RWPE2 (cell line): Measurements from ENCODE around the gene NR5A1.

Experiments used
- ATAC-seq: fragments of 200-7000 bp; cut with Tn5 transposase; 3 replicates; pipeline ENCODE4 v1.9.1; 2021; ENCODE audit warnings: low read depth
- DNase-seq: peaks from one replicate; pipeline ENCODE4 v3.0.0-alpha.2; 2020; ENCODE audit warnings: low spot score
- H3K27ac ChIP-seq: fragments of 450-650 bp; 2 replicates; pipeline ENCODE4 v1.5.1; 2017; ENCODE audit warnings: mild to moderate bottlenecking; ENCODE audit not compliant: poor library complexity, severe bottlenecking
- H3K27me3 ChIP-seq: fragments of 250-450 bp; sonication (Bioruptor Pico); 2 replicates; pipeline ENCODE4 v1.5.1; 2021; ENCODE audit warnings: mild to moderate bottlenecking, moderate library complexity; ENCODE audit not compliant: insufficient read depth, poor library complexity, severe bottlenecking
- H3K36me3 ChIP-seq: fragments of 250-450 bp; sonication (Bioruptor Pico); 2 replicates; pipeline ENCODE4 v1.5.1; 2020; ENCODE audit warnings: low read depth, mild to moderate bottlenecking, moderate library complexity
- H3K4me1 ChIP-seq: fragments of 250-450 bp; sonication (Bioruptor Pico); 2 replicates; pipeline ENCODE4 v1.5.1; 2021; ENCODE audit warnings: mild to moderate bottlenecking, moderate library complexity; ENCODE audit not compliant: insufficient read depth, poor library complexity, severe bottlenecking
- H3K4me3 ChIP-seq: fragments of 250-450 bp; sonication (Bioruptor Pico); 2 replicates; pipeline ENCODE4 v1.5.1; 2021; ENCODE audit warnings: mild to moderate bottlenecking, moderate library complexity; ENCODE audit not compliant: severe bottlenecking
- H3K9me3 ChIP-seq: fragments of 250-450 bp; sonication (Bioruptor Pico); 2 replicates; pipeline ENCODE4 v1.5.1; 2021; ENCODE audit warnings: mild to moderate bottlenecking, moderate library complexity; ENCODE audit not compliant: severe bottlenecking
- CTCF ChIP-seq: fragments of 450-650 bp; IDR thresholded peaks from one replicate; pipeline ENCODE4 v1.5.1; 2017; ENCODE audit warnings: mild to moderate bottlenecking, moderate library complexity; ENCODE audit not compliant: poor library complexity, severe bottlenecking

The NR5A1 gene

DNA sequence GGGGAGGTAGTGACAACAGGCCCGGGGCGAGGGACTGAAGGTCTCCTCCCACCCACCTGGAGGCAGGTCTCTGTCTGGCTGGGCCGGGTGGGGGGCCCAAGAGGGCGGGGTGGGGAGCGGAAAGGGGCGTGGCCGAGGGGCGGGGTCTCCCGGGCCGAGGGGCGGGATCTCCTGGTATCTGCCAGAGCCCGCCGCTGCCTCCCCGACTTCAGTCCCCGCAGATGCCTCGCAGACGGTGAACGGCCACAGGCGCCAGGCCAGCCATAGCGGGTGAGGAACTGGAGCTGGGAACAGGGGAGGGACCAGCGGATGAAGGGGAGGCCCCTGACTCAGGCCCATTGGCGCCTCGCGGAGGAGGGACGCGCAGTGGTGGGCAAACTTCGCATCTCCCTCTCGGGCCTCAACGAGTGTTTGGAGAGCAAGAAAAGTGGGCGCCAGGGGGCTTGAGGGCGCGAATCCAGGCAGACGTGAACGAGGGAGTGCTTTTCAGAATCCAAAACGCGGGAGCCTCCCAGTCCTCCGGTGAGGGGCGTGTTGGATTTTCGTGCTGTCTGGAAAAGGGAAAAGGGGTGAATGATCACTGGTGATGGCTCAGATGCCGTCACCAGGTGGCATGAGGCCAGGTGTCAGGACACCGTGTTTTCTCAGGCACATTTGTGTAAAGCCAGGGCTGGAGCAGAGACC is 56.8 kb downstream of the NR5A1 start, which contains the start of gene ADGRD2:
ADGRD2 (plus strand) TSS at position 211 of the 684 bp plus-strand sequence. CDS start 1,216 bp downstream, outside the sequence.
- peak; percentile 30; the same call in 1 of the 3 replicates for ATAC-seq
- no peak for TF ChIP-seq CTCF
- Histone ChIP-seq H3K27me3 (no peaks in the 10 kb centered on the region), H3K9me3 (no peaks in the 10 kb centered on the region), H3K36me3 (no peaks in the 10 kb centered on the region), H3K4me1 (peaks cover 11% of the 10 kb centered on the region), H3K27ac (no peak within 1 kb of the TSS), H3K4me3 (peak within 1 kb of the TSS; percentile 16)
- no peak for DNase-seq

GRCh38 chr9:124449381-124450151 is 57.6 kb downstream of the NR5A1 start:
- no peaks in the 10 kb centered on the region for H3K27me3 ChIP-seq
- DNase-seq (no peak), ATAC-seq (no peak)
- peaks cover 12% of the 10 kb centered on the region for H3K4me1 ChIP-seq
- no peaks in the 10 kb centered on the region for H3K36me3 ChIP-seq
- no peak overlapping the region for H3K4me3 ChIP-seq
- H3K9me3 ChIP-seq = no peaks in the 10 kb centered on the region
- no peak for TF ChIP-seq CTCF
- H3K27ac ChIP-seq = no peak overlapping the region

- Histone ChIP-seq H3K9me3 (no peaks in the 10 kb centered on the region), H3K27me3 (no peaks in the 10 kb centered on the region), H3K27ac (no peak overlapping the region), H3K36me3 (no peaks in the 10 kb centered on the region), H3K4me3 (no peak overlapping the region), H3K4me1 (peaks cover 15% of the 10 kb centered on the region)
- DNase-seq (no peak), ATAC-seq (no peak)
- TF ChIP-seq CTCF = no peak
Measured at GRCh38 chr9:124448019-124448418, 59.2 kb downstream of the NR5A1 start.

GRCh38 chr9:124447297-124447661 is 59.9 kb downstream of the NR5A1 start:
- Histone ChIP-seq H3K27ac (no peak overlapping the region), H3K4me3 (no peak overlapping the region), H3K27me3 (no peaks in the 10 kb centered on the region), H3K36me3 (no peaks in the 10 kb centered on the region), H3K4me1 (peaks cover 15% of the 10 kb centered on the region), H3K9me3 (no peaks in the 10 kb centered on the region)
- TF ChIP-seq CTCF = no peak
- DNase-seq (no peak), ATAC-seq (peak; percentile 8; the same call in 2 of the 3 replicates)
